OCI-LY3 (cell line): ENCODE measurements around the gene FYN.

ENCODE experiments used
- EZH2phosphoT487 ChIP-seq: fragments of 200-600 bp; shearing (Covaris generic); IDR thresholded peaks from 2 replicates; pipeline ENCODE4 v1.6.1; 2018; ENCODE audit warnings: antibody characterized with exemption, mixed run types, low read depth
- TF ChIP-seq, protein P1 (sequence below): fragments of 200-600, 300-600 bp; sonication (generic); IDR thresholded peaks from 2 replicates; pipeline ENCODE4 v1.5.1; 2014; ENCODE audit warnings: antibody characterized with exemption, low read length, low read depth

DNA sequence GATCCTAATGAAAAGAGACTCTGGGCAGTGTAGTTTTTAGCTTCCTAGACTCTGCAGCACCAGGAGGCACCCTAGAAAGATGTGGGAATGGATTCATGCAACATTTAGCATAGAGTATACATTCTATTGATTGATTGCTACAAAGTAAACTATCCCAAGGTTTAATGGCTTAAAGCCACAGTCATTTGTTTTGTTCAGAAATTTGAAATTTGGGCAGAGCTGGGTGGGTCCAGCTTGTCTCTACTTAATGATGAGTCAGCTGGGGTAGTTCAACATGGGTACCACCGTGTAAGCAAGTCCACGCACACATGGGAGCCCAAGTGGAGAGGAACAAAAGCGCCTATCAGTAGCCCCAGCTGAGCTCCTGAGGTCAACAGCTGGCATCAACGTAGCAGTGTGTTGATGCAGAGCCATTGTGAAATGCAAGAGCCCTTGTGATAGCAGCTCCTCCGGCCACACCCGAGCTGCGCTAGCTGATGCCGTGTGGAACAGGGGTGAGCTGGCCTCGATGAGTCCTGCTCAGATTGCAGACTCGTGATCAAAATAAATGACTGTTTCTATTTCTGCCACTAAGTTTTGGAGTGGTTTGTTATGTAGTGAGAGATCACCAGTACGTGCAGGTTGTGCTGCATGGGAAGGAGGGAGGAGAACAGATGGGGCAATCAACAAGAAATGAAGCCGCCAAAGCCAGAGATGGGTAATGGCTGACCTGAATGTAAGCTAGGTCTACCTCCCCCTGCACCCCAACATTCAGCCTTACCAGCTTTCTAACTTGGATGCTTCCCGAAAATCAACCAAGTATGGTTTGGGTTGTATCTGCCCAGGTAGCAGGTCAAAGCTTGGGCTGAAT is 221.8 kb downstream of the FYN start:
- TF ChIP-seq, protein P1, sequence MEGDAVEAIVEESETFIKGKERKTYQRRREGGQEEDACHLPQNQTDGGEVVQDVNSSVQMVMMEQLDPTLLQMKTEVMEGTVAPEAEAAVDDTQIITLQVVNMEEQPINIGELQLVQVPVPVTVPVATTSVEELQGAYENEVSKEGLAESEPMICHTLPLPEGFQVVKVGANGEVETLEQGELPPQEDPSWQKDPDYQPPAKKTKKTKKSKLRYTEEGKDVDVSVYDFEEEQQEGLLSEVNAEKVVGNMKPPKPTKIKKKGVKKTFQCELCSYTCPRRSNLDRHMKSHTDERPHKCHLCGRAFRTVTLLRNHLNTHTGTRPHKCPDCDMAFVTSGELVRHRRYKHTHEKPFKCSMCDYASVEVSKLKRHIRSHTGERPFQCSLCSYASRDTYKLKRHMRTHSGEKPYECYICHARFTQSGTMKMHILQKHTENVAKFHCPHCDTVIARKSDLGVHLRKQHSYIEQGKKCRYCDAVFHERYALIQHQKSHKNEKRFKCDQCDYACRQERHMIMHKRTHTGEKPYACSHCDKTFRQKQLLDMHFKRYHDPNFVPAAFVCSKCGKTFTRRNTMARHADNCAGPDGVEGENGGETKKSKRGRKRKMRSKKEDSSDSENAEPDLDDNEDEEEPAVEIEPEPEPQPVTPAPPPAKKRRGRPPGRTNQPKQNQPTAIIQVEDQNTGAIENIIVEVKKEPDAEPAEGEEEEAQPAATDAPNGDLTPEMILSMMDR, result no peak
- no peak for TF ChIP-seq EZH2phosphoT487
